ENCODE data around the gene TMPRSS7.
A peak's percentile ranks its signal among the peaks of the same experiment; 100 is the strongest.
"Not testable (repeated sequence)": the region's sequence is repeated elsewhere in the genome, so short reads cannot be mapped to it uniquely, and the experiment has no call there.

The TMPRSS7 gene

DNA sequence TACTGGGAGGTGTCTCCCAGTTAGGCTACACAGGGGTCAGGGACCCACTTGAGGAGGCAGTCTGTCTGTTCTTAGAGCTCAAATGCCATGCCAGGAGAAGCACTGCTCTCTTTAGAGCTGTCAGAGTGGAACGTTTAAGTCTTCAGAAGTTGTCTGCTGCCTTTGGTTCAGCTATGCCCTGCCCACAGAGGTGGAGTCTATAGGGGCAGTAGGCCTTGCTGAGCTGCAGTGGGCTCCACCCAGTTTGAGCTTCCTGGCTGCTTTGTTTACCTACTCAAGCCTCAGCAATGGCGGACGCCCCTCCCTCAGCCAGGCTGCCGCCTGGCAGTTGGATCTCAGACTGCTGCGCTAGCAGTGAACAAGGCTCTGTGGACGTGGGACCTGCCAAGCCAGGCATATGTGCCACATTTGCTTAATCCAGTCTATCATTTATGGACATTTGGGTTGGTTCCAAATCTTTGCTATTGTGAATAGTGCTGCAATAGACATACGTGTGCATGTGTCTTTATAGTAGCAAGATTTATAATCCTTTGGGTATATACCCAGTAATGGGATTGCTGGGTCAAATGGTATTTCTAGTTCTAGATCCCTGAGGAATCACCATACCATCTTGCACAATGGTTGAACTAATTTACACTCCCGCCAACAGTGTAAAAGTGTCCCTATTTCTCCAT lies 38.0 kb downstream of the TMPRSS7 start:
- DNase-seq (ENCODE audit: low read depth, low spot score), result not testable (repeated sequence)

DNA sequence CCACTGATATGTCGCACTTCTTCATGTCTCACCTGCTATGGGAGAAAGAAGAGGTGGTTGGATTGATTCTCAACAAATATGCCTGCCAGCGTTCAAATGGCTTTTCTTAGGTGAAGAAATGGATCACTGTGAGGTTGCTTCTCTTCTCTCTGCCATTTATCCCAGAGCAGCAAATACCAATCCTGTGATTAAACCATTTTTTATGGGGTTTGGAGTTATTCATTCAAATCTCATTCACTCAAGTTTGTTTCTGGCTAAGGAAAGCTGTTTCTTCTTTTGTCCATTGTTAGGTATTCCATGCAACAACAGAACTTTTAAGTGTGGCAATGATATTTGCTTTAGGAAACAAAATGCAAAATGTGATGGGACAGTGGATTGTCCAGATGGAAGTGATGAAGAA lies 39.5 kb downstream of the TMPRSS7 start:
- no peak for DNase-seq (ENCODE audit: low read depth, low spot score)

DNA sequence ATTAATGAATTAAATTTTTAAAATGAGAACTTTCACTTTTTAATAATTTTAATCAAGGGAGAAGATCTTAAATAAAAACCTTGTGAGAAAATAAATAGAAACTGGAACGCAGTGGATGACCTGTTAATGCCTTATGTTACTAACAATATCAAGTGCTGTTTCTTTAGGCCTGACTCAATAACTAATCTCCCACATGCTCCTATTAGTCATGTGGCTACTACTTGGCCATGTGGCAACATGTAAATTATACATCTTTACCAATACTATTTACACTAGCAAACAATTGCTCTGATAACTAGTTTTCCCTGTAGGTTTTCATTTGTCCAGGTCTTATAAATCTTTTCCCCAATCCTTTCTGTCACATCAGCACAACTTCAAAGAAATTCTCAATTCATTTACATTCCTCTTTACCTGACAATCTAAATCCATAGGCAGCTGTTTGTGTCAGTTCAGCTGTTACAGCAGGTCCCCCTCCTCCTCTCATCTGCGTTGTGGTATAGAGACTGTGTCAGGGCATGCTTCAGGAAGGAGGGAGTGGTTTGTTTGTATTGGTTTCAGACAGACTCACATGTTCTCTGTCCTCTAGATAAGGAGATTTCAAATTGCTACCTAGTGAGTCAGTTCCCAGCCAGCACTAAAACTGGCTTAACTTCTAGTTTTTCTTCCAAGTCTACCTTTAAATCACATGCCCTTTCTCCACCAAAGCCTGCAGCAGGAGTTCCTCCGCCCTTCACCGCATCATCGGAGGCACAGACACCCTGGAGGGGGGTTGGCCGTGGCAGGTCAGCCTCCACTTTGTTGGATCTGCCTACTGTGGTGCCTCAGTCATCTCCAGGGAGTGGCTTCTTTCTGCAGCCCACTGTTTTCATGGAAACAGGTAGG lies 40.3 kb downstream of the TMPRSS7 start:
- peak; percentile 88 for DNase-seq (ENCODE audit: low read depth, low spot score)

DNA sequence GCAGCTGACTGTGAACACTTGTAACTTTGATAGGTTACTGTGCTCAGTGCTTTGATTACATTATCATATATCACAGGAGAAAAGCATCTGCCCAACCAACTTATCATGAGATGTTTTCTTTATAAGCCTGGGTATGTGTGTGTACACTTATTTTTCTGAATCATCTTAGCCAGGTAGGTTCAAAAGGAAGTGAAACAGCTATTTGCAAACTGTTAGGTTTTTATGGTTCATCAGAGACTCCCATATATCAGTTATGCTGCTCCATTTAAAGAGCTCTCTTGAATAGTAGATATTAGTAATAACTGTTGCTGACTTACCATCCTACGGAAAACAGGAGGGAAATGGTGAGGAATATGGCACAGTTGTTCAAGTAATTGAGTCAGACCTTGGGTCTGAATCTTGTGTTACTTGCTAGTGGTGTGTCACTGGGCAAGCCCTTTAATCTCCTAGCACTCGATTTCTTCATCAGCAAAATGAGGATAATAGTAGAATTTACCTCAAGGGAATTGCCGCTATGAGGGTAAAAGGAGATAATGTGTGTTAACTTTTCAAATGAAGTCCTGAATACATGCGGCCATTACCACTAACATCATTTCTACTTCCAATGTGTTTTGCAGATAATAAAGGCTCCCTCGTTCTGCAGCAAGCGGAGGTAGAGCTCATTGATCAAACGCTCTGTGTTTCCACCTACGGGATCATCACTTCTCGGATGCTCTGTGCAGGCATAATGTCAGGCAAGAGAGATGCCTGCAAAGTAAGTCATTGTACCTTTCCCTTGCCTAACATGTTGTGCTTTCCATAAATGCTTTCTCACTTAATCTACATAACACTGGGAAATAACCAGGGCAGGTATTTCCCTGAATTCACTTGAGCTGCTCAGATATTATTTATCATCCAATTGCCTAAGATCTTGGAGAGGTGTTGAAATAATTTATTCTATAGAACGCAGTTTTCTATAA lies 43.9 kb downstream of the TMPRSS7 start:
- DNase-seq (ENCODE audit: low read depth, low spot score), result no peak

DNA sequence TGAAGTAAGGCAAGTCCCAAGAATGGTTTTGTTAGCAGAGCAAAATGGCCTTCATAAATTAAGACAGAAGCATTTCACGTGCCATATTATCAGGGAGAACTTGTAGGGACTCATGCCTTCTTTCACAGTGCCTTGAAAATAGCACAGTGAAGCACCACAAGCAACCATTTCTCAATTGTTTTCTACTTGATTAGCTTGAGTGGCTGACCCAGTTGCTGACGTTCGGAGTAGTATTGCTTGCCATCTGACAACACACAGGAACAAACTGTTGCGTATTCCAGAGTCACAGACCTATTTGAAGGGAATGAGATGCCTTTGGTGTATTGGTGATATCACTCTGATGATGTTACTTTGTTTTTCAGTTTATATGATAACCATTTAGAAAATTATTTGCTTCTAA lies 48.7 kb downstream of the TMPRSS7 start:
- DNase-seq (ENCODE audit: low read depth, low spot score), result no peak

DNA sequence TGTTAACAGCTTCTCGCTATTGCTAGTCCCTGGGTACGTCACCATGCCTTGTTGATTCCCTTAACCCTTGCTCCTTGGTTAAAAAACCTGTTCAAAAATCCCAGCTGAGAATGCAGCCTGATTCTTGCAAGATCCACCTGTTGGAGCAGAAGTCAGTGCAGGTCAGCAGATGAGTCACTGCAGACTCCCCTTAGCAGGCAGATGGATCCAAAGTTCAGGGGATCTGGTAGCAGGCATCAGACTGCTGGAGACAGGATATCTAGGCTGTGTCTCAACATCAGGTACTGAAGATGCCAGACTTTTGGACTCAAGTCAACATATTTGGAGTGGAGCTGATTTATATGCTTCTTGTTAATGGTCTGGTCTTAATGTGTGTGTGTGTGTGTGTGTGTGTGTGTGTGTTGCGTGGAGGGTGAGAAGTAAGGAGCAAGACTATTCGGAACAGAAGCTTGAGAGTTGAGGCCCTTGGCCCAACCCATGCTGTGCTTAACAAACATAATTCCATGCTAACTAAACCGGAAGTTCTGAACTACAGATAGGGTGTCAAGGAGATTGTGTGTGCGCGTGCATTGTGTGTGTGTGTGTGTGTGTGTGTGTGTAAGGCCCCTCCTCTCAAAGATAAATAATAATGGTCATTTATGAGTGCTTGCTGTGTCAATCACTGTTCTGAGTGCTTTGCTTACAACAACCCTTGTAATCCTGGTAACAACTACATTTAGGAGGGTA lies 50.6 kb downstream of the TMPRSS7 start:
- DNase-seq (ENCODE audit: low read depth, low spot score), result peak; percentile 44

DNA sequence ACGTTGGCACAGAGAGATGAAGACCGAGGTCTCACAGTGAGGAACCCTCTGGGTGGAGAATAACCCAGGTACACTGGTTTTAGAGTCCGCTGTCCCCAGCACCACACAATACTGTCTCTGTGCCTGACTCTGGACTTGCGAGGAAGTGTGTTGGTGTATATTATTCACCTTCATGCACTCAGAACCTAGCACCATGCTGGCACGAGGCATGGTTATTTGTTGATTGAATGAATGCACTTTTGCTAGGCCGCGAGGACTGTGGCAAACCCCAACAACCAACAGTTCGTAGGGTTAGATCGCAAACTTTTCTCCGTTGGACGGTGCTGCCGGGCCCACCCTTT lies 51.2 kb downstream of the TMPRSS7 start:
- DNase-seq (ENCODE audit: low read depth, low spot score), result no peak

DNA sequence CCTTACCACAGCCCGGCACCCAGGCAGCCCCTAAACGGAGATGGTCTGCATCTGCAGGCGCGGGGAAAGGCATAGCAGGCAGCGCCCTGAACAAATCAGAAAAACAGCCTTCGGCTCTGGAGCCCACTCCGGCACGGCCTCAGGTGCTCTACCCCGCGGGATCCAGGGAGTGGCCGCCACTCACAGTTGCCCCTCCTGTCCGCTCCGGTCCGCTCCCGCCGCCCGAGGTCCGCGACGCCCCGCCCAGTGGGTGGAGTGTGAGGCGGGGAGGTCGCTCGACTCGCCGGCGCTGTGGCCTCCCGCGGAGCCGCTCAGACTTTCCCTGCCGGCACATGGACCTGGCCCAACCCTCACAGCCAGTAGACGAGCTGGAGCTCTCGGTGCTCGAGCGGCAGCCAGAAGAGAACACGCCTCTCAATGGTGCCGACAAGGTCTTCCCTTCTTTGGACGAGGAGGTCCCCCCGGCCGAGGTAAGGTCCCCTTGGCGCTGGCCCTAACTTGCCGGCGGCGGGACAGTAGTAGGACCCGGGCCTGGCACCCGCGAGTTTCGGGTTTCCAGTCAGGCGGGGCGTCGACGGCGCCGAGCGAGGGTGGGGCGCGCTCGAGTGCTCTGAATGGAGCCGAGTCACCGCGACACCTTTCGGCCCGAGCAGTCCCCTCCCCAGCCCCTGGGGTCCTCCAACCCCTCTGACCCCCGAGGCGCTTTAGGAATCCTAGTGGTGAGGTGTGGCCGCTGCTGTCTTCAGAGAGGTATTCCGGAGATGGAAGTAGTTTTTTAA lies 51.7 kb downstream of the TMPRSS7 start, which contains the start of gene C3orf52:
Gene C3orf52, plus strand, starts transcription at position 314 of the 779 bp plus-strand sequence. Its CDS starts 19 bp downstream, at position 333.
- peak; percentile 94 for DNase-seq (ENCODE audit: low read depth, low spot score)

DNA sequence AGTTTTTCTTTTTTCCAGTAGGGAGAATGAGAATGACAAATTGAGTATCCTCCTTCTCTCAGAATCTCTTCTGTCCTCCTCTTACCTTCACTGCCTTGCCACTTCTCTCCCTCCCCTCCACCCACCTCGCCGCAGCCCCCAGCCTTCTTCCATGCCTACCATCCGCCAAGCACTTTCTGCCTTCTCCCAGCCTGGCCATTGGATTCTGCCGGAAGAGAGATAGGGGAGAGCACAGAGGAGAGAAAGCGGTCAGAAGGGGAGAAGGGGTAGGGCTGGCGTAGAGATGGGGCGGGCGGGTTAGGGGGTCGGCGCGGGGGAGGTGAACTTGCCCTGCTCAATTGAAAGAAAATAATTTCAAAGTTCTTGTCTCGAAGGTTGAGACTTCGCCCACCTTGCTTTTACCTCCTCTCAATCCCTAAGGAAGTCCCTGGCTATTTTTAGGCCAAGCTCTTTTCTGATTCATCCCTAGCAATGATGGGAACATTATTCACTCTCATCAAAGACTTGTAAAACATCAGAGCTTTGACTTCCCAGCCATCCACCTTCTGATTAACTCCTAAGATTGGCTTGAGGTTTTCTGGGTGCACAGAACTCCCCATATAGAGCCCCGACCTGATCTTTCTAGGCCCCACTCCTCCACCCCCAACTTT lies 52.5 kb downstream of the TMPRSS7 start:
- DNase-seq (ENCODE audit: low read depth, low spot score), result no peak

DNA sequence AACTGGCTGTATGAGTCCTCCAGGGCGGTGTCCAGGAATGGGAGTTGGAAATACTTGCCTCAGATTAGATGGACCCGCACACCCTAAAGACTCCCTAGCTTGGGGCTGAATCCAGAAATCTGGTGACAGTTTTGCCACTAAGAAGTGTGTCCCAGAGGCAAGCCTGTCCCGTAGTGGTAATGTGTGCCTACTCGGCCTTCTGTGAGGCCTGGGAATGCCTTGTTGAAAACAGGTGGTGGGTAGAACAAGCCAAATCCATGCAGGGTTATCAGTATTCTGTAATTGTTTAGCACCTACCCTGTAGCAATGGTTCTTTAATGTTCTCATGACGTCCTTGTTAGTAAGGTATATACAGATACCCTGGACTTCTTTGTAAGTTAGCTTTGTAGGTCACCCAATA lies 53.2 kb downstream of the TMPRSS7 start:
- no peak for DNase-seq (ENCODE audit: low read depth, low spot score)

DNA sequence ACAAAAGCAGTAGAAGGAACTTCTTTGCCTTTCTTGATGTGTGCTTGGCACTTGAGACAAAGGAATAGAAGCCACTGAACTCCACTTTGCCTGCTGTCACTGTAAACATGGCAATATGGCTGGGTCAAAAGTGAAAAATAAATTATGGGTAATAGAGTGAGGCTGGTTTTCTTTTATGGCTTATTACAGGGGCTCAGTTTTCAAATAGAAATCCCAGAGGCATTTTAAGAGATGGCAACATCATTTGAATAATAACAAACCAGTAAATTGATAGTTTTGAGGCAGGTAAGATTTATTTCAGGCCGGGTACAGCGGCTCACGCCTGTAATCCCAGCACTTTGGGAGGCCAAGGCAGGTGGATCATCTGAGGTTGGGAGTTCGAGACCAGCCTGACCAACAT lies 54.4 kb downstream of the TMPRSS7 start:
- DNase-seq (ENCODE audit: low read depth, low spot score), result no peak

DNA sequence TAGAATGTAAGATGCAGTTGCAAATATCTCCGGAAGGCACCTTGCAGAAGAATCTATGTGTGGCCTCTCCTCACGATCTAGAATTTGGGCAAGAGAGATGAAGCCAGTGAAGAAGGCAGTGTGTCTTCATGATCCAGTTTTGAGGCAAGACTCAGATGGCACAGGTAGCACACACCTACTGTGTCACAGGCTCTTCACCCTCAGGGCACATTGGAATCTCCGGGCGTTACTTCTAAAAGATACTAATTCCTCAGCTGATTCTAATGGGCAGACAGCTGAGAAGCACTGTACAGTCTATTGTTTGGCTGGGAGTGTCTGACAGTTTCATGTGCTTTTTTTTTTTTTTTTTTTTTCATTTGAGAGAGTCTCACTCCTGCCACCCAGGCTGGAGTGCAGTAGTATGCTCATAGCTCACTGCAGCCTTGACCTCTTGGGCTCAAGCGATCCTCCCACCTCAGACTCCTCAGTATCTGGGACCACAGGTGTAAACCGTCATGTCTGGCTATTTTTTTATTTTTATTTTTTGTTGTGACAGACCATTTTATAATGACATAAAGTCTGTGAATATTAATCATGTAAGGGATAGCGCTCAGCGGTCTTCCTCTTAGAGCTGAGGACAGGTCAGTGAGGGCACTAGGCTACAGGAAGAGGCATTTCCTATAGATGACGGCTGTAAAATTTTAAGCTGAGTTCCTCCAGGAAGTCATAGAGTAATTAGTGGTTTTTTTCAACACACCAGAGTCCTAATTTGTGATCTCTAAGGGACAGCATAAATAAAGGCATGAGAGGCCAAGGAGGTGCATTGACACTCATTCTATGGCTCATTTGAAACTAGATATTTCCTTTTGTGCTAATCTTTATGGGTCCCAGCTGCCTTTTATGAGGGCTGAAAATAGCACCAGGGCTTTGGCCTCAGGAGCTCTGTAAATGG lies 55.7 kb downstream of the TMPRSS7 start:
- DNase-seq (ENCODE audit: low read depth, low spot score), result no peak

DNA sequence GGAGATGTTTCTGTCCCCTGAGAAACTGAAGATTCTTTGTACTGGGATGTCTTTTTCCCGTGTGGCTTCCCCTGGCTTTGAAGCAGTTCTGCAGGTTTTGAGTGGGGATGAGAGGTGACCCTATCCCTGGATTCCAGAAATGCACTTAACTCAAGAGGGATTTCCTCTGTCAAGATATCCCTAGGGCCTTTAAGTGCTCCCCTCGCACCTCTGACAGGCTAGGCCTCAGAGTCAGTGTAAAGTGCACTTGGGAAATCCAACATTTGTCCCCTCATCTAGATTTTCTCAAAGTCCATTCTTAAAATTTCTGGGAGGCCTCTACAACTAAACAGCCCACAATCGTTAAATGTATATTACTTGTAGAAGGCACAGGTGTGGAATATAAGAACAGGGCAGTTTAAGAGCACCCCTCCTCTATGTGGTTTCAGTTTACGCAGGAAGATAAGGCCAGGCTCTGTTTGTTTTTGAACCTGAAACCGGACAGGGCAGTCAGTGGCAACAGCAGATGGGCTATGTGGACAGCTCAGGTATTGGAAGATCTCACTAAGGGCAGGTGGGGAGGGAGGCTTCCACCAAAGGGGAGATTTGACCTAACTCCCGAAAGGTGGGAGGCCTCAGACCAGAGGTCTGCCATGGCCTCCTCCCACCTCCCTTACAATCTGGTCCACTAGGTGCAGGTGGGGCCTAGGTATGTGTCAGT lies 56.5 kb downstream of the TMPRSS7 start:
- DNase-seq (ENCODE audit: low read depth, low spot score), result no peak

DNA sequence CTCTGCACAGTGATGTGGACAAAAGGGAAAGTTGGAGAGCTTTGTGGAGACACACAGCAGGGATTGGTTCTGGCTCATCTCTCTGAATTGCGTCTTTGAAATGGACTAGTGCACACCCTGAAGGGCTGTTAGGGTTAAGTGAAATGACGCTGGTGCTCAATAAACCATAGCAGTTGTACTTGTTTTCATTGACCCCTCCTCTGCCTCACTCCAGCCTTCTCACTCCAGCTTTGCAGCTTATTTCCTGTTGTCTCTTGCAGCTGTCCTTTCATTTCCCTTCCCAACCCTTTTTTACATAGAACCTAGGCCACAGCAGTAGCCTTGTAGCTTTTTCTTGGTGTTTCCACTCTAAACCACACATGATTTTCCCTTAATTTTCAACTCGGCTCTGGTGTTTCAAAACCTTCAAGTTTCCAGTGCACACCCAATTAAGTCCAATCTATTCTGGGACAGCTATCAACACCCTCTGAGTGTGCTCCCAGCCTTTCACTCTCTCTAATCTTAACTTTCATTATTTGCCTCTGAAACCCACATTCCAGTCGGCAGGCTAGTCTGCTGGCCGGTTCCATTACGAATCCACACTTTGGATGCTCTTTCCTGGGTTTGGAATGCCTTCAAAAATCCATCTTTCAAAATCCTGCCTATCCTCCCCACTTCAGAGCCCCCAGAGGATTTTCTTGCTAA lies 58.1 kb downstream of the TMPRSS7 start:
- DNase-seq (ENCODE audit: low read depth, low spot score), result peak; percentile 41

DNA sequence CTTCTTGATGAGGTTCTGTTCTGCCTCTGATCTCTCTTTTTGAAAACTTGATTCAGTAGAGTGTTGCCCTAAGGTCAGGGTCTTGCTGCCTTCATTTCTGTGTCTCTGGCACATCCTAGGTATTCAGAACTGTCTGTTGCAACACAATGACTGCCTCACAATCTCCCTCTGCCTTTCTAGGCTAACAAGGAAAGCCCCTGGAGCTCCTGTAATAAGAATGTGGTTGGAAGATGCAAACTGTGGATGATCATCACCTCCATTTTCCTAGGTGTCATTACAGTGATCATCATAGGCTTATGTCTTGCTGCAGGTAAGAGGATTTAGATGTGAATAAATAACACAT lies 58.6 kb downstream of the TMPRSS7 start:
- DNase-seq (ENCODE audit: low read depth, low spot score), result no peak

DNA sequence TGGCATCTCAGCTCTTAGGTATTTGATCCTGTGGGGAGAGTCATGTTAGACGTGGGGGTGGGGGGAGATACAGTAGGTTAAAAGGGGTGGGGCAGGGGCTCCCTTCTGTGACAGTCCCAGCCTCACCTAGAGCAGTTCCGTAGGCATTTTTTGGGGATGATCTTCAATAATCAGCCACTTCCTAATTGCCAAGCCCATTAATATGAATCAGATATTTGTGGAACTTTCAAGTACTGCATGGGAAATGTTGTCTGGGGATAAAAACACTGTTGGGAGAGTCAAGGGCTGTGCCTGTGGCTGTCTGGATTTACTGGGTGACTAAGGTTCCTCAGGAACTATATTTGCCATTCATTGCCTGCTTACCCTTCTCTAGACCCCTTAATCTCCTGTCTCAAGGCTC lies 61.2 kb downstream of the TMPRSS7 start:
- no peak for DNase-seq (ENCODE audit: low read depth, low spot score)

DNA sequence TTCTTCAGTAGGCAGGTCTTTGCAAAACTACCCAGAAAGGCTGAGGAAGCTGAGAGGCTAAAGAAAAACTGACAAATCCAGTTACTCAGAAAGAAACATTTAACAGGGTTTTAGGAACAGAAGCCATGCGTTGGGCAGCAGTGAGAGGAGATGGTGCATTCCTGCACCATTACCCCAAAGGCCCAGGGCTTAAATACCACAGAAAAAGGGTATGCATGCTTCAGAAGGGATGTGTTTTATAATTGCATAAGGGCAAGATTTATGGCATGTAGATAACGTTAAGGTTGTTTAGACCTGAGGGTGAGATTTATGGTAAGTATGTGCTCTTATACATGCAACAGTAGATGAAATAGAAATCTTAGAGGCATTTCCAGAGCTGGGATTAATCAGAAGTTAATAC lies 61.6 kb downstream of the TMPRSS7 start:
- DNase-seq (ENCODE audit: low read depth, low spot score), result no peak

DNA sequence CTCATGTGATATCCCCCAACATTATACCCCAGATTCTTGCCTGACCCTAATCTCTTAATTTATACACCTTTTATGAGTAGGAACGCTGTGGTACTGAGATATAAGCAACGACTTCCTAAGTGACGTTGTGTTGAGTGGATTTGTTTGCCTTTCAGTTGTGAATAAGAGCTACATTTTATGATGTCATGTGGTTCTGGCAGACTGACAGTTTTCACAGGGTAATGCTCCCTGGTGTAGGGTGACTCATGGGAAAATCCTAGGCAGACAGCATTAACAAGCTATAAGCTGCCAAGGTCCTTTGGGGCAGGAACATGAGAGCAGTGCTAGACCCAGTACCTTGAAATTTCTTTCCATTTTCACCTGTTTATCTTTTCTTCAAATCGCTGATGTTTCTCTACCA lies 62.8 kb downstream of the TMPRSS7 start:
- DNase-seq (ENCODE audit: low read depth, low spot score), result no peak
